IPS-NIHi7 (cell line): ENCODE measurements around the gene FAM83D.
A peak's percentile ranks its signal among the peaks of the same experiment; 100 is the strongest.

Experiments
- DNase-seq: peaks from one replicate; pipeline ENCODE4 v3.0.0; 2012; ENCODE audit warnings: mixed read lengths; ENCODE audit errors: extremely low spot score

Gene FAM83D

GRCh38 chr20:38894091-38894847, 31.9 kb upstream of the FAM83D start:
- peak; percentile 35 for DNase-seq

GRCh38 chr20:38895098-38895949, 30.9 kb upstream of the FAM83D start:
- no peak for DNase-seq

- DNase-seq = no peak
Measured at GRCh38 chr20:38896009-38896594, 30.1 kb upstream of the FAM83D start.

GRCh38 chr20:38897267-38897666, 28.9 kb upstream of the FAM83D start:
- DNase-seq = no peak

- no peak for DNase-seq
Measured at GRCh38 chr20:38900606-38901005, 25.6 kb upstream of the FAM83D start.

GRCh38 chr20:38902601-38903000, 23.6 kb upstream of the FAM83D start:
- no peak for DNase-seq

GRCh38 chr20:38903335-38903734, 22.9 kb upstream of the FAM83D start:
- no peak for DNase-seq

GRCh38 chr20:38905375-38905774, 20.8 kb upstream of the FAM83D start:
- DNase-seq = no peak

- DNase-seq = no peak
Measured at GRCh38 chr20:38907918-38908677, 18.1 kb upstream of the FAM83D start.

- DNase-seq = no peak
Measured at GRCh38 chr20:38915355-38915754, 10.9 kb upstream of the FAM83D start.

- no peak for DNase-seq
Measured at GRCh38 chr20:38917657-38918056, 8.6 kb upstream of the FAM83D start.

- DNase-seq = no peak
Measured at GRCh38 chr20:38918172-38918571, 8.0 kb upstream of the FAM83D start.

- no peak for DNase-seq
Measured at GRCh38 chr20:38919683-38920082, 6.5 kb upstream of the FAM83D start.

GRCh38 chr20:38920411-38920810, 5.8 kb upstream of the FAM83D start:
- no peak for DNase-seq

GRCh38 chr20:38920851-38921250, 5.4 kb upstream of the FAM83D start:
- no peak for DNase-seq

GRCh38 chr20:38924718-38925117, 1.5 kb upstream of the FAM83D start:
- no peak for DNase-seq

GRCh38 chr20:38926934-38927616, 858 bp downstream of the FAM83D start:
- DNase-seq = no peak

GRCh38 chr20:38927902-38928578, 1.8 kb downstream of the FAM83D start:
- DNase-seq = no peak

GRCh38 chr20:38930242-38930569, 4.0 kb downstream of the FAM83D start:
- DNase-seq = no peak

- DNase-seq = no peak
Measured at GRCh38 chr20:38931984-38932383, 5.8 kb downstream of the FAM83D start.
